ELF-1 (cell line): Measurements from ENCODE around the gene FMN1.
A peak's percentile ranks its signal among the peaks of the same experiment; 100 is the strongest.

ENCODE experiments used
- DNase-seq: peaks from one replicate; pipeline ENCODE4 v3.0.0-alpha.2; 2016; ENCODE audit warnings: low read depth, low spot score

FMN1 gene

GRCh38 chr15:32882955-32883354, 311.6 kb downstream of the FMN1 start:
- no peak for DNase-seq

GRCh38 chr15:32881528-32881927, 313.0 kb downstream of the FMN1 start:
- no peak for DNase-seq

- no peak for DNase-seq
Observed at GRCh38 chr15:32880642-32881041, 313.9 kb downstream of the FMN1 start.

- no peak for DNase-seq
Observed at GRCh38 chr15:32879980-32880379, 314.5 kb downstream of the FMN1 start.

- DNase-seq: no peak
Observed at GRCh38 chr15:32878869-32879805, 315.4 kb downstream of the FMN1 start.

GRCh38 chr15:32878342-32878741, 316.2 kb downstream of the FMN1 start:
- DNase-seq: no peak

GRCh38 chr15:32877252-32878019, 317.1 kb downstream of the FMN1 start:
- no peak for DNase-seq

GRCh38 chr15:32873284-32874114, 321.0 kb downstream of the FMN1 start:
- DNase-seq: no peak

- no peak for DNase-seq
Observed at GRCh38 chr15:32872621-32873283, 321.8 kb downstream of the FMN1 start.

- no peak for DNase-seq
Observed at GRCh38 chr15:32871883-32872282, 322.6 kb downstream of the FMN1 start.

GRCh38 chr15:32870240-32871033, 324.1 kb downstream of the FMN1 start:
- DNase-seq: no peak

GRCh38 chr15:32869776-32870175, 324.7 kb downstream of the FMN1 start:
- DNase-seq: no peak

GRCh38 chr15:32867313-32867626, 327.2 kb downstream of the FMN1 start:
- peak; percentile 33 for DNase-seq

GRCh38 chr15:32866454-32867312, 327.8 kb downstream of the FMN1 start:
- no peak for DNase-seq

- no peak for DNase-seq
Observed at GRCh38 chr15:32864841-32865240, 329.7 kb downstream of the FMN1 start.

- DNase-seq: no peak
Observed at GRCh38 chr15:32864051-32864450, 330.5 kb downstream of the FMN1 start.

GRCh38 chr15:32861761-32862160, 332.8 kb downstream of the FMN1 start:
- peak; percentile 59 for DNase-seq

- no peak for DNase-seq
Observed at GRCh38 chr15:32861174-32861573, 333.3 kb downstream of the FMN1 start.

GRCh38 chr15:32859996-32860395, 334.5 kb downstream of the FMN1 start:
- DNase-seq: no peak

GRCh38 chr15:32859251-32859650, 335.3 kb downstream of the FMN1 start:
- no peak for DNase-seq
